HepG2 (cell line): ENCODE measurements around the gene SLCO3A1.

Source experiments
- FOXO4 ChIP-seq: sonication (generic); formaldehyde crosslinking; conservative IDR thresholded peaks from 2 replicates; pipeline ENCODE4 v1.8.1; 2023; ENCODE audit warnings: missing genetic modification reagents
- MZF1 ChIP-seq: sonication (generic); formaldehyde crosslinking; IDR thresholded peaks from 2 replicates; pipeline ENCODE4 v1.8.1; 2023; ENCODE audit warnings: mild to moderate bottlenecking, missing genetic modification reagents, borderline replicate concordance
- POLR2AphosphoS5 ChIP-seq: IDR thresholded peaks from 2 replicates; pipeline ENCODE4 v1.6.1; 2012; ENCODE audit warnings: low read depth, low read length
- ZKSCAN1 ChIP-seq: fragments of 150-350 bp; IDR thresholded peaks from 2 replicates; pipeline ENCODE4 v1.6.1; 2014; ENCODE audit warnings: low read length
- ZNF124 ChIP-seq: sonication (generic); formaldehyde crosslinking; IDR thresholded peaks from 2 replicates; pipeline ENCODE4 v1.4.0; 2020; ENCODE audit warnings: missing genetic modification reagents
- TF ChIP-seq, protein P1 (sequence below): IDR thresholded peaks from 2 replicates; pipeline ENCODE4 v1.6.1; 2016

GRCh38 chr15:92120094-92120795 is 266.7 kb downstream of the SLCO3A1 start:
- TF ChIP-seq FOXO4 (CRISPR knock-in tag) = no peak
- no peak for TF ChIP-seq POLR2AphosphoS5
- TF ChIP-seq ZKSCAN1 = no peak
- TF ChIP-seq, protein P1, sequence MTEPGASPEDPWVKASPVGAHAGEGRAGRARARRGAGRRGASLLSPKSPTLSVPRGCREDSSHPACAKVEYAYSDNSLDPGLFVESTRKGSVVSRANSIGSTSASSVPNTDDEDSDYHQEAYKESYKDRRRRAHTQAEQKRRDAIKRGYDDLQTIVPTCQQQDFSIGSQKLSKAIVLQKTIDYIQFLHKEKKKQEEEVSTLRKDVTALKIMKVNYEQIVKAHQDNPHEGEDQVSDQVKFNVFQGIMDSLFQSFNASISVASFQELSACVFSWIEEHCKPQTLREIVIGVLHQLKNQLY = no peak
- TF ChIP-seq MZF1 = no peak
- TF ChIP-seq ZNF124 (CRISPR knock-in tag) = no peak
